BJ (cell line): ENCODE results near the gene PAK5. TPM values are rescaled to one million over a fixed set of nuclear protein-coding genes. Genes with fewer than 3 reads are reported as not detected.

Source experiments
- CTCF ChIA-PET: fragments of 350-600 bp; formaldehyde crosslinking; extraction: SDS; loops from one replicate; lab custom pipeline; 2021; ENCODE audit warnings: antibody characterized with exemption, inconsistent platforms; lab: Yijun Ruan, JAX
- POLR2A ChIA-PET: fragments of 300-600 bp; sonication (Branson Sonifier 250); formaldehyde crosslinking; extraction: SDS; loops from one replicate; lab custom pipeline; 2021; ENCODE audit warnings: antibody characterized with exemption; lab: Charles Lee
- DNase-seq: peaks from one replicate; pipeline ENCODE4 v3.0.0-alpha.2; 2011; ENCODE audit warnings: low read depth
- H3K27me3 ChIP-seq: 2 replicates; pipeline ENCODE4 v1.6.0; 2011; ENCODE audit warnings: low read length; ENCODE audit not compliant: control insufficient read depth, insufficient read depth
- H3K36me3 ChIP-seq: 2 replicates; pipeline ENCODE4 v1.5.1; 2011; ENCODE audit warnings: low read length; ENCODE audit not compliant: control insufficient read depth, insufficient read depth
- H3K4me3 ChIP-seq: 2 replicates; pipeline ENCODE4 v1.5.1; 2011; ENCODE audit warnings: low read depth, mild to moderate bottlenecking, control low read depth, low read length
- CTCF ChIP-seq: IDR thresholded peaks from 2 replicates; pipeline ENCODE4 v1.5.1; 2011; ENCODE audit warnings: low read depth, mild to moderate bottlenecking, control low read depth, inconsistent platforms, low read length, moderate library complexity; ENCODE audit not compliant: insufficient read depth
- polyA minus RNA-seq: library from RNA; depleted of rRNA, polyadenylated mRNA; stranded (reverse); fragments of >200 nt; gene quantifications from 2 replicates; pipeline ENCODE4 v1.2.3, GENCODE V29; 2011; rRNA and poly(A)+ RNA removed
- polyA plus RNA-seq: library from polyadenylated mRNA; depleted of rRNA; stranded (reverse); fragments of >200 nt; gene quantifications from 2 replicates; pipeline ENCODE4 v1.2.3, GENCODE V29; 2011; rRNA removed

PAK5 gene
- polyA plus RNA-seq: not detected in 2 replicates
- polyA minus RNA-seq: not detected in 2 replicates

- CTCF ChIA-PET: no interaction called here
- H3K4me3 ChIP-seq: no peak within 1 kb of the TSS
Observed at GRCh38 chr20:9838378-9839295, at the start of gene PAK5. TSS of gene PAK5 (minus strand) at chr20:9839076. CDS start at chr20:9644328, 194,748 bp downstream.

GRCh38 chr20:9887706-9888105 is 48.8 kb upstream of the PAK5 start:
- POLR2A ChIA-PET: no interaction called here
- no peaks in the 10 kb centered on the region for H3K27me3 ChIP-seq
- TF ChIP-seq CTCF: no peak
- no peaks in the 10 kb centered on the region for H3K36me3 ChIP-seq
- no peak overlapping the region for H3K4me3 ChIP-seq
- no peak for DNase-seq
- CTCF ChIA-PET: interaction anchor here (1.1 to 1.7 kb wide), 3 partner anchors 15 to 270 kb away, joined by 5 read pairs; no protein-coding TSS in a partner anchor

More at GRCh38 chr20:9838378-9839295, at the start of gene PAK5:
- TF ChIP-seq CTCF: no peak
- POLR2A ChIA-PET: no interaction called here
- no peak for DNase-seq
- Histone ChIP-seq H3K27me3 (peaks cover 6% of the 10 kb centered on the region), H3K36me3 (no peaks in the 10 kb centered on the region)

- H3K4me3 ChIP-seq: no peak overlapping the region
- H3K27me3 ChIP-seq: no peaks in the 10 kb centered on the region
- ChIA-PET CTCF (interaction anchor here (1.7 kb wide), 1 partner anchor 269 kb away, joined by 5 read pairs; no protein-coding TSS in a partner anchor), POLR2A (no interaction called here)
- H3K36me3 ChIP-seq: no peaks in the 10 kb centered on the region
- no peak for DNase-seq
- TF ChIP-seq CTCF: no peak
Observed at GRCh38 chr20:9886227-9886626, 47.4 kb upstream of the PAK5 start.

- ChIA-PET CTCF (no interaction called here), POLR2A (no interaction called here)
- no peak overlapping the region for H3K4me3 ChIP-seq
- H3K27me3 ChIP-seq: no peaks in the 10 kb centered on the region
- TF ChIP-seq CTCF: peak; percentile 17; the same call in 1 of the 2 replicates
- H3K36me3 ChIP-seq: no peaks in the 10 kb centered on the region
- no peak for DNase-seq
Observed at GRCh38 chr20:9884666-9885065, 45.8 kb upstream of the PAK5 start.

GRCh38 chr20:9884061-9884460 is 45.2 kb upstream of the PAK5 start:
- H3K27me3 ChIP-seq: no peaks in the 10 kb centered on the region
- DNase-seq: no peak
- TF ChIP-seq CTCF: no peak
- ChIA-PET POLR2A (no interaction called here), CTCF (interaction anchor here (1.3 kb wide), 1 partner anchor 28 kb away, joined by 3 read pairs; no protein-coding TSS in a partner anchor)
- no peak overlapping the region for H3K4me3 ChIP-seq
- H3K36me3 ChIP-seq: no peaks in the 10 kb centered on the region
